Mesenchymal stem cell (in vitro differentiated cells and primary cell): ENCODE results near the gene CAPN2.

Experiments used
- DNase-seq: peaks from one replicate; pipeline ENCODE4 v3.0.0-alpha.2; 2013
- H2AFZ ChIP-seq: one replicate; pipeline ENCODE4 v1.6.1; 2013; ENCODE audit warnings: low read depth, mild to moderate bottlenecking, control low read depth, inconsistent platforms, low read length, moderate library complexity
- H2AK5ac ChIP-seq: 2 replicates; pipeline ENCODE4 v1.6.1; 2013; ENCODE audit warnings: low read length, moderate library complexity, mild to moderate bottlenecking, inconsistent platforms; ENCODE audit not compliant: severe bottlenecking
- H2BK120ac ChIP-seq: one replicate; pipeline ENCODE4 v1.6.1; 2013; ENCODE audit warnings: low read depth, mild to moderate bottlenecking, inconsistent platforms, low read length, moderate library complexity
- H2BK12ac ChIP-seq, 2 experiments: one replicate each; pipeline ENCODE4 v1.6.1; 2013; ENCODE audit warnings: inconsistent platforms in 2 of 2, low read length in 2 of 2, mild to moderate bottlenecking in 2 of 2, moderate library complexity in 2 of 2, control low read depth in 1 of 2
- H2BK15ac ChIP-seq: one replicate; pipeline ENCODE4 v1.6.1; 2013; ENCODE audit warnings: mild to moderate bottlenecking, low read depth, inconsistent platforms; ENCODE audit not compliant: poor library complexity, severe bottlenecking
- H2BK5ac ChIP-seq: 2 replicates; pipeline ENCODE4 v1.6.1; 2013; ENCODE audit warnings: low read depth, mild to moderate bottlenecking, low read length, control low read depth, inconsistent platforms; ENCODE audit not compliant: poor library complexity, severe bottlenecking
- H3K14ac ChIP-seq, 2 experiments: one replicate each; pipeline ENCODE4 v1.6.1; 2013; ENCODE audit warnings: inconsistent platforms in 2 of 2, low read length in 2 of 2, control low read depth in 1 of 2, mild to moderate bottlenecking in 1 of 2, moderate library complexity in 1 of 2
- H3K18ac ChIP-seq, 2 experiments: one replicate each; pipeline ENCODE4 v1.6.1; 2013; ENCODE audit warnings: inconsistent platforms in 2 of 2, low read length in 2 of 2, control low read depth in 1 of 2, low read depth in 1 of 2, mild to moderate bottlenecking in 1 of 2
- H3K23ac ChIP-seq, 2 experiments: one replicate each; pipeline ENCODE4 v1.6.1; 2013; ENCODE audit warnings: inconsistent platforms in 2 of 2, low read length in 2 of 2, mild to moderate bottlenecking in 2 of 2, moderate library complexity in 2 of 2, control low read depth in 1 of 2
- H3K27ac ChIP-seq: 2 replicates; pipeline ENCODE4 v1.5.1; 2013; ENCODE audit warnings: mild to moderate bottlenecking, moderate library complexity, low read length, control low read depth, inconsistent platforms; ENCODE audit not compliant: poor library complexity, severe bottlenecking
- H3K27me3 ChIP-seq, 2 experiments: 2 replicates each; pipeline versions ENCODE4 v1.6.1 to v1.7.0; 2013; ENCODE audit warnings: low read length in 2 of 2, mild to moderate bottlenecking in 2 of 2, moderate library complexity in 2 of 2, control low read depth in 1 of 2, inconsistent platforms in 1 of 2; ENCODE audit not compliant: control insufficient read depth in 1 of 2, insufficient read depth in 1 of 2
- H3K36me3 ChIP-seq, 2 experiments: 2 replicates each; pipeline versions ENCODE4 v1.6.1 to v1.7.0; 2013; ENCODE audit warnings: low read length in 2 of 2, control low read depth in 1 of 2, inconsistent platforms in 1 of 2, low read depth in 1 of 2, mild to moderate bottlenecking in 1 of 2; ENCODE audit not compliant: insufficient read depth in 2 of 2, control insufficient read depth in 1 of 2
- H3K4ac ChIP-seq, 2 experiments: one replicate each; pipeline ENCODE4 v1.6.1; 2013; ENCODE audit warnings: inconsistent platforms in 2 of 2, low read length in 2 of 2, mild to moderate bottlenecking in 2 of 2, moderate library complexity in 2 of 2, control low read depth in 1 of 2, low read depth in 1 of 2
- H3K4me1 ChIP-seq: 2 replicates; pipeline ENCODE4 v1.6.1; 2013; ENCODE audit warnings: low read depth, low read length, control low read depth; ENCODE audit not compliant: control insufficient read depth, insufficient read depth
- H3K4me2 ChIP-seq: 2 replicates; pipeline ENCODE4 v1.6.1; 2013; ENCODE audit warnings: low read length, mild to moderate bottlenecking, inconsistent platforms; ENCODE audit not compliant: poor library complexity, severe bottlenecking
- H3K4me3 ChIP-seq, 2 experiments: 2 replicates each; pipeline versions ENCODE4 v1.5.1 to v1.7.0; 2013; ENCODE audit warnings: low read length in 2 of 2, mild to moderate bottlenecking in 2 of 2, control low read depth in 1 of 2, low read depth in 1 of 2; ENCODE audit not compliant: insufficient read depth in 1 of 2
- H3K79me1 ChIP-seq: replicated peaks from 2 replicates; pipeline ENCODE4 v1.6.1; 2013; ENCODE audit warnings: mild to moderate bottlenecking, control low read depth, low read length, inconsistent platforms; ENCODE audit not compliant: poor library complexity, severe bottlenecking
- H3K9ac ChIP-seq: 2 replicates; pipeline ENCODE4 v1.7.0; 2013; ENCODE audit warnings: mild to moderate bottlenecking, low read length, moderate library complexity
- H3K9me3 ChIP-seq: 2 replicates; pipeline ENCODE4 v1.7.0; 2013; ENCODE audit warnings: mild to moderate bottlenecking, low read length; ENCODE audit not compliant: control insufficient read depth
- H4K8ac ChIP-seq: one replicate; pipeline ENCODE4 v1.6.1; 2013; ENCODE audit warnings: inconsistent platforms, mild to moderate bottlenecking, low read length, moderate library complexity
- H4K91ac ChIP-seq: one replicate; pipeline ENCODE4 v1.6.1; 2013; ENCODE audit warnings: mild to moderate bottlenecking, low read length, inconsistent platforms
- WGBS: methylation state at CpG from one replicate; pipeline ENCODE4 v1.1.7; 2013; ENCODE audit warnings: mixed read lengths; 5-methylcytosine and 5-hydroxymethylcytosine counted together

The CAPN2 gene

DNA sequence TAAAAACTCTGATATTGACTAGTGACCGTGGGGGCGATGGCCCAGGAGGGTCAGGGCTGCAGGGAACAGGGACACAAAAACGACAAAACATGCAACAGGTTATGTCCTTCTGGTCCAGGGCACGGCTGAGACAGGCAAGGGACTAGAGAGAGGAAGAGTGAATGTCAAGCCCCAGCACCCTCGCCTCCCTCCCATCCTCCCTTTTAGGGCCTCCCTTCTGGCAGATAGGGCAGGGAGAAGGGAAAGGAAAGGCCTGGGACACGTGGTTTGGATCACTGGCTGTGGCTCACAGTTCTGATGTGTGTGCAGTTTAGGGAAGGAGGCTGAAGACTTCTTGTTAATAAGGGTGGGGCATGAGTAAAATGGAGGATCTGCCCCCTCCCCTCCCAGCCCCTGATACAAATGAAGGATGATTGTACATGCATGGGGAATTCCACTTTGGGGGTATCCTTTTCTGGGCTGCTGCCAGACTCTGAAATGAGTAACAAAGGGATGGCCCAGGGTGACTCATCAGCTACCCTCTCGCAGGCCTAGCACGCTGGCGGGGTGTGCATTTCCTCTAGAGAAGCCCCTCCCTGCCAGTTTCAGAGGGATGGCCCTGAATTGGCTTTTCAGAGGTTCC lies 14.2 kb downstream of the CAPN2 start:
- peaks cover 31% of the 10 kb centered on the region for H3K4me1 ChIP-seq
- H3K27me3 ChIP-seq: no peaks in the 10 kb centered on the region
- H3K23ac ChIP-seq: no peak overlapping the region
- peak overlapping the region in 1 of 2 experiments; percentile 60 for H3K4me3 ChIP-seq
- no peak overlapping the region for H2BK5ac ChIP-seq
- peak overlapping the region; percentile 86 for H3K9ac ChIP-seq
- H2BK120ac ChIP-seq: peak overlapping the region; percentile 97
- peak overlapping the region; percentile 70 for H4K91ac ChIP-seq
- WGBS: 11% methylated on average over 6 of the region's 9 CpGs
- H2BK12ac ChIP-seq: peak overlapping the region; percentile 93 to 96
- H3K18ac ChIP-seq: peak overlapping the region; percentile 93 to 94
- H2BK15ac ChIP-seq: no peak overlapping the region
- H3K36me3 ChIP-seq: peaks cover 39 to 60% of the 10 kb centered on the region in 2 experiments
- no peak overlapping the region for H2AFZ ChIP-seq
- no peaks in the 10 kb centered on the region for H3K9me3 ChIP-seq
- peak; percentile 98 for DNase-seq
- peak overlapping the region; percentile 42 for H2AK5ac ChIP-seq
- H3K27ac ChIP-seq: peak overlapping the region; percentile 82
- peak overlapping the region in 1 of 2 experiments; percentile 89 for H3K4ac ChIP-seq
- peak overlapping the region; percentile 12 for H3K4me2 ChIP-seq
- H3K79me1 ChIP-seq: no peaks in the 10 kb centered on the region
- peak overlapping the region; percentile 74 for H4K8ac ChIP-seq
- H3K14ac ChIP-seq: peak overlapping the region in 1 of 2 experiments; percentile 73

DNA sequence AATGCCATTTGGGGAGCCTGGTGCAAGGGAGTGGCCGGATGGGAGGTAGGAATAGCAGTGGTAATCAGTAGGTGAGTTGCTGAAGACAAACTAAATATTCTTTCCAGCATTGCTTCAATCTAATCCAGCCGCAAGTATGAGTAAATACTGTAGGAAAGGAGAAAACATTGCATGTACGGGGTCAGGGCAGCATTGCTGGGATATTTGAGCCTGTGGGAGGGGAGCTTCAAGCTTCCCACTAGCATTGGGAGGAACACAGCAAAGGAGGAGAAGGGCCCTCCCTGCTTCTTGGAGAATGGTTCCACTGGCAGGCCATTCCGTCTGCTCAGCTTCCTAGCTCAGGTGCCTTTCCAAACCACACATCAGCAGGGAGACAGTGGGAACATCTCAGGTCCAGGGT lies 15.2 kb downstream of the CAPN2 start:
- H4K8ac ChIP-seq: peak overlapping the region; percentile 85
- H3K27me3 ChIP-seq: no peaks in the 10 kb centered on the region
- H3K4me3 ChIP-seq: peak overlapping the region in 1 of 2 experiments; percentile 55
- H3K4me1 ChIP-seq: peaks cover 35% of the 10 kb centered on the region
- H2BK5ac ChIP-seq: peak overlapping the region; percentile 34
- H3K9me3 ChIP-seq: no peaks in the 10 kb centered on the region
- peak overlapping the region; percentile 89 for H2AK5ac ChIP-seq
- H3K4ac ChIP-seq: peak overlapping the region; percentile 89 to 96
- H2BK120ac ChIP-seq: peak overlapping the region; percentile 94
- H2AFZ ChIP-seq: no peak overlapping the region
- H3K79me1 ChIP-seq: no peaks in the 10 kb centered on the region
- peak overlapping the region; percentile 96 to 97 for H2BK12ac ChIP-seq
- DNase-seq: peak; percentile 80
- H3K4me2 ChIP-seq: peak overlapping the region; percentile 7
- peak overlapping the region in 1 of 2 experiments; percentile 93 for H3K14ac ChIP-seq
- peak overlapping the region; percentile 84 for H2BK15ac ChIP-seq
- 67% methylated on average over 3 of the region's 4 CpGs for WGBS
- peak overlapping the region; percentile 91 to 93 for H3K18ac ChIP-seq
- H3K23ac ChIP-seq: no peak overlapping the region
- peaks cover 40 to 52% of the 10 kb centered on the region in 2 experiments for H3K36me3 ChIP-seq
- peak overlapping the region; percentile 82 for H3K27ac ChIP-seq
- H3K9ac ChIP-seq: peak overlapping the region; percentile 86
- H4K91ac ChIP-seq: peak overlapping the region; percentile 95

DNA sequence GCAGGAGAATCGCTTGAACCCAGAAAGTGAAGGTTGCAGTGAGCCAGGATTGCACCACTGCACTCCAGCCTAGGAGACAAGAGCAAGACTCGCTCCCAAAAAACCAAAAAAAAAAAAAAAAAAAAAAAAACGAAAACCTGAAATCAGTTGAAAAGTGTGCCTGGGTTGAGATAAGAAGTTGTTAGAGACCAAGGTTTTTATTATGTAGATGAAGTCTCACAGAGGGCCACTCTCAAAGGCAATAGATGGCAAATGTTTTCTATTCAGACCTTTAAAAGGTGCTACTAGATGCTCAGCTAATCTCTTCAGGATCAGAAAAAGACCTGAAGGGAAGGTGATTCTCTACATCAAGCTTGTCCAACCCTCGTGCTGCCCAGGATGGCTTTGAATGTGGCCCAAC lies 17.6 kb downstream of the CAPN2 start:
- Histone ChIP-seq H2BK12ac (no peak overlapping the region), H4K8ac (no peak overlapping the region), H4K91ac (no peak overlapping the region), H2BK15ac (no peak overlapping the region), H3K4ac (no peak overlapping the region), H2BK5ac (no peak overlapping the region), H3K79me1 (no peaks in the 10 kb centered on the region), H3K9me3 (no peaks in the 10 kb centered on the region), H3K27ac (peak overlapping the region; percentile 82), H3K4me3 (no peak overlapping the region), H3K23ac (no peak overlapping the region), H3K4me1 (peaks cover 46% of the 10 kb centered on the region), H2AFZ (no peak overlapping the region), H3K27me3 (no peaks in the 10 kb centered on the region), H3K4me2 (no peak overlapping the region), H3K18ac (no peak overlapping the region), H3K14ac (no peak overlapping the region), H2AK5ac (no peak overlapping the region), H3K9ac (peak overlapping the region; percentile 85), H2BK120ac (no peak overlapping the region), H3K36me3 (peaks cover 26 to 41% of the 10 kb centered on the region in 2 experiments)
- WGBS: 100% methylated on average over 1 of the region's 4 CpGs
- no peak for DNase-seq

DNA sequence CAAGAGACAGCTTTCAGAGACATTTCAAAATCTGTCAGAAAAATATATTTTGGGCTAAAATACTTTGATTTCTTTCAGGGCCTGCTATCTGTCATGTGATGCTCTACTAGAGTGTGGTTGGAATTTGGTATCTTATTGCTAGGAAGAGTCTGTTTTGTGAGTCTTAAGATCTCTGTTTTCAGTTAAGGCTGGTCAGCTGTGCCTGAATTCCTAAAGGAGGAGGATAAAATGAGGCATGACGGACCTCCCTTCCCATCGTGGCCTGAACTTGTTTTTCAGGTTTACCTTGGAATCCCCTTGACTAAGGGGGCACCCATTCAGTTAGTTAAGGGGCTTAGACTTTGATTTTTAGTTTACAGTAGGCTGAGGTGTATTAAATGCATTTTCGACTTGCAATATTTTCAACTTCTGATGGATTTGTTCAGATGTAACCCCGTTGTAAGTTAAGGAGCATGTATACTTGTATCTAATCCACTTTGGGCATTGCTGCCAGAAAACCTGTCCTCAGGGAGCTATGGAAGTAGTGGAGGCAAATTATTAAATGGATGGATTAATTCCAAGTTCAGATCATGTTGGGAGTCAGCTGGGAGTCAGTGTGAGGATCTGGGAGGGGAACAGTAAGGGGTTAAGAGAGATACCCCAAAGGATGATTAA lies 18.3 kb downstream of the CAPN2 start:
- Histone ChIP-seq H2AK5ac (peak overlapping the region; percentile 50), H3K36me3 (peaks cover 22 to 36% of the 10 kb centered on the region in 2 experiments), H3K4me3 (peak overlapping the region in 1 of 2 experiments; percentile 31), H3K27ac (peak overlapping the region; percentile 82), H2BK12ac (peak overlapping the region in 1 of 2 experiments; percentile 18), H2BK120ac (no peak overlapping the region), H4K91ac (no peak overlapping the region), H2BK5ac (peak overlapping the region; percentile 36), H3K4me2 (no peak overlapping the region), H3K14ac (no peak overlapping the region), H3K9ac (peak overlapping the region; percentile 85), H3K9me3 (no peaks in the 10 kb centered on the region), H3K79me1 (no peaks in the 10 kb centered on the region), H2AFZ (no peak overlapping the region), H3K4ac (peak overlapping the region in 1 of 2 experiments; percentile 42), H3K18ac (peak overlapping the region in 1 of 2 experiments; percentile 37), H3K4me1 (peaks cover 47% of the 10 kb centered on the region), H4K8ac (no peak overlapping the region), H3K23ac (no peak overlapping the region), H2BK15ac (no peak overlapping the region), H3K27me3 (no peaks in the 10 kb centered on the region)
- 49% methylated on average over 4 of the region's 4 CpGs for WGBS
- no peak for DNase-seq
